GM18502 (cell line): ENCODE results near the gene MAN1A2.

Experiments
- ATAC-seq: cut with Tn5 transposase; IDR thresholded peaks from one replicate; pipeline ENCODE4 v1.9.1; 2021; ENCODE audit warnings: mild to moderate bottlenecking; ENCODE audit not compliant: unreplicated experiment, poor library complexity

Gene MAN1A2

GRCh38 chr1:117479086-117479485 lies 111.8 kb downstream of the MAN1A2 start:
- ATAC-seq = no peak

- ATAC-seq = no peak
Measured at GRCh38 chr1:117481410-117481809, 114.2 kb downstream of the MAN1A2 start.

GRCh38 chr1:117493906-117494305 lies 126.7 kb downstream of the MAN1A2 start:
- no peak for ATAC-seq

- ATAC-seq = no peak
Measured at GRCh38 chr1:117495068-117495467, 127.8 kb downstream of the MAN1A2 start.

GRCh38 chr1:117499071-117499470 lies 131.8 kb downstream of the MAN1A2 start:
- ATAC-seq = no peak

GRCh38 chr1:117500584-117500983 lies 133.3 kb downstream of the MAN1A2 start:
- ATAC-seq = no peak

- ATAC-seq = no peak
Measured at GRCh38 chr1:117501281-117501680, 134.0 kb downstream of the MAN1A2 start.

GRCh38 chr1:117511273-117511672 lies 144.0 kb downstream of the MAN1A2 start:
- no peak for ATAC-seq

- ATAC-seq = no peak
Measured at GRCh38 chr1:117512728-117513321, 145.6 kb downstream of the MAN1A2 start.

- no peak for ATAC-seq
Measured at GRCh38 chr1:117523111-117523510, 155.9 kb downstream of the MAN1A2 start.

- no peak for ATAC-seq
Measured at GRCh38 chr1:117527074-117527473, 159.8 kb downstream of the MAN1A2 start.

GRCh38 chr1:117527566-117528102 lies 160.4 kb downstream of the MAN1A2 start:
- no peak for ATAC-seq

- no peak for ATAC-seq
Measured at GRCh38 chr1:117529683-117530082, 162.4 kb downstream of the MAN1A2 start.

- no peak for ATAC-seq
Measured at GRCh38 chr1:117531222-117531621, 164.0 kb downstream of the MAN1A2 start.

GRCh38 chr1:117534995-117535467 lies 167.8 kb downstream of the MAN1A2 start:
- ATAC-seq = peak; percentile 82

- ATAC-seq = no peak
Measured at GRCh38 chr1:117535821-117536220, 168.6 kb downstream of the MAN1A2 start.

- no peak for ATAC-seq
Measured at GRCh38 chr1:117537291-117537920, 170.2 kb downstream of the MAN1A2 start.

- no peak for ATAC-seq
Measured at GRCh38 chr1:117540532-117540931, 173.3 kb downstream of the MAN1A2 start.

GRCh38 chr1:117541003-117541402 lies 173.8 kb downstream of the MAN1A2 start:
- no peak for ATAC-seq

GRCh38 chr1:117541585-117541984 lies 174.3 kb downstream of the MAN1A2 start:
- ATAC-seq = no peak

- no peak for ATAC-seq
Measured at GRCh38 chr1:117544509-117545109, 177.4 kb downstream of the MAN1A2 start.
